K562 (cell line): ENCODE results near the gene TCOF1. TPM values are rescaled to one million over a fixed set of nuclear protein-coding genes. Genes with fewer than 3 reads are reported as not detected.

Experiments used
- ATAC-seq: fragments of 200-7000 bp; cut with Tn5 transposase; 3 replicates; pipeline ENCODE4 v1.9.1; 2020; ENCODE audit warnings: moderate library complexity
- BruUV-seq: library from RNA; stranded (reverse); fragments of 400-500 nt; replicated peaks from 2 replicates; lab custom pipeline; 2021; lab: Mats Ljungman, UMichigan
- CTCF ChIA-PET: fragments of 300-600 bp; formaldehyde crosslinking; extraction: SDS; loops from one replicate; lab custom pipeline; 2021; ENCODE audit warnings: low intra/inter-chr PET ratio; lab: Yijun Ruan, JAX
- POLR2A ChIA-PET: fragments of 300-600, 350-650 bp; sonication (Branson Sonifier 250); formaldehyde crosslinking; extraction: SDS; loops from one replicate; lab custom pipeline; 2021; ENCODE audit warnings: antibody characterized with exemption, inconsistent platforms; lab: Yijun Ruan, JAX
- DNase-seq, 4 experiments: peaks; one replicate each; pipeline versions ENCODE4 v3.0.0 to v3.0.0-alpha.2; 2011 to 2018; ENCODE audit warnings: low spot score in 3 of 4, mixed read lengths in 3 of 4; ENCODE audit errors: extremely low read depth in 1 of 4
- FAIRE-seq: peaks from 2 replicates; lab custom pipeline; 2011; peaks lifted over from hg19 to GRCh38; lab: Jason Lieb, UNC
- H2AFZ ChIP-seq: 2 replicates; pipeline ENCODE4 v1.6.0; 2011; ENCODE audit warnings: low read depth, low read length, control low read depth, inconsistent platforms
- H3K27ac ChIP-seq: fragments of 200-600 bp; 3 replicates; pipeline ENCODE4 v1.8.0; 2011; ENCODE audit warnings: low read depth, mild to moderate bottlenecking, control low read depth, inconsistent platforms, low read length, moderate library complexity, mixed read lengths; ENCODE audit errors: extremely low read depth
- H3K27me3 ChIP-seq, 2 experiments: fragments of 300-600 bp in 1 of 2; 2 replicates in 1 of 2; 3 replicates in 1 of 2; pipeline versions ENCODE4 v1.6.0 to v1.8.0; 2011; ENCODE audit warnings: inconsistent platforms in 2 of 2, low read length in 2 of 2, mild to moderate bottlenecking in 1 of 2, mixed read lengths in 1 of 2, moderate library complexity in 1 of 2; ENCODE audit not compliant: control insufficient read depth in 2 of 2, insufficient read depth in 2 of 2
- H3K36me3 ChIP-seq: fragments of 300-600 bp; 3 replicates; pipeline ENCODE4 v1.8.0; 2011; ENCODE audit warnings: mild to moderate bottlenecking, low read length, inconsistent platforms; ENCODE audit not compliant: control insufficient read depth, insufficient read depth
- H3K4me1 ChIP-seq, 2 experiments: fragments of 200-600 bp in 1 of 2; replicated peaks in 1 of 2; 2 replicates in 1 of 2; 3 replicates in 1 of 2; pipeline versions ENCODE4 v1.5.1 to v1.8.0; 2011; ENCODE audit warnings: inconsistent platforms in 2 of 2, low read length in 2 of 2, mild to moderate bottlenecking in 1 of 2, mixed read lengths in 1 of 2, moderate library complexity in 1 of 2; ENCODE audit not compliant: control insufficient read depth in 2 of 2, insufficient read depth in 2 of 2
- H3K4me2 ChIP-seq: 2 replicates; pipeline ENCODE4 v1.6.1; 2011; ENCODE audit warnings: low read length, control low read depth, inconsistent platforms, mixed read lengths; ENCODE audit not compliant: insufficient read depth
- H3K4me3 ChIP-seq: fragments of 200-600 bp; sonication (generic), shearing (Covaris generic); 2 replicates; pipeline ENCODE4 v1.5.1; 2016; ENCODE audit warnings: control low read depth, inconsistent platforms
- H3K79me2 ChIP-seq: fragments of 200-600 bp; 3 replicates; pipeline ENCODE4 v1.8.0; 2011; ENCODE audit warnings: low read length, inconsistent platforms; ENCODE audit not compliant: control insufficient read depth, insufficient read depth
- H3K9ac ChIP-seq, 2 experiments: 2 replicates each; pipeline versions ENCODE4 v1.6.0 to v1.6.1; 2011; ENCODE audit warnings: low read depth in 2 of 2, low read length in 2 of 2, control low read depth in 1 of 2, inconsistent platforms in 1 of 2, mild to moderate bottlenecking in 1 of 2, mixed read lengths in 1 of 2; ENCODE audit not compliant: insufficient read depth in 1 of 2
- H3K9me1 ChIP-seq: one replicate; pipeline ENCODE4 v1.6.0; 2011; ENCODE audit warnings: inconsistent platforms, mild to moderate bottlenecking, low read length, moderate library complexity; ENCODE audit not compliant: control insufficient read depth, insufficient read depth
- H3K9me3 ChIP-seq: replicated peaks from 2 replicates; pipeline ENCODE4 v1.5.1; 2011; ENCODE audit warnings: low read depth, low read length, inconsistent platforms; ENCODE audit not compliant: control insufficient read depth, insufficient read depth
- H4K20me1 ChIP-seq: replicated peaks from 2 replicates; pipeline ENCODE4 v1.6.1; 2011; ENCODE audit warnings: low read length, inconsistent platforms, mixed read lengths; ENCODE audit not compliant: control insufficient read depth, insufficient read depth
- CHD1 ChIP-seq: fragments of 200-600 bp; sonication (generic); IDR thresholded peaks from one replicate; pipeline ENCODE4 v1.6.1; 2012; ENCODE audit warnings: mild to moderate bottlenecking, moderate library complexity, low read length, inconsistent platforms
- E2F5 ChIP-seq: sonication (generic); formaldehyde crosslinking; IDR thresholded peaks from 2 replicates; pipeline ENCODE4 v1.8.0; 2022; ENCODE audit warnings: mild to moderate bottlenecking, missing genetic modification reagents
- EP300 ChIP-seq: IDR thresholded peaks from 2 replicates; pipeline ENCODE4 v1.6.1; 2012; ENCODE audit warnings: low read length, improper control_type of control experiment
- ETV5 ChIP-seq: sonication (generic); formaldehyde crosslinking; IDR thresholded peaks from 2 replicates; pipeline ENCODE4 v1.4.0; 2020; ENCODE audit warnings: low read depth, mild to moderate bottlenecking, missing genetic modification reagents
- FOXM1 ChIP-seq, 2 experiments: fragments of 450-650 bp in 1 of 2; sonication (generic) in 1 of 2; formaldehyde crosslinking in 1 of 2; IDR thresholded peaks; 2 replicates each; pipeline versions ENCODE4 v1.6.1 to v1.9.0; 2017 to 2022; ENCODE audit warnings: low read depth in 2 of 2, mild to moderate bottlenecking in 2 of 2, missing genetic modification reagents in 1 of 2, moderate library complexity in 1 of 2
- NRF1 ChIP-seq, 2 experiments: fragments of 450-650 bp; IDR thresholded peaks in 1 of 2; conservative IDR thresholded peaks in 1 of 2; 2 replicates each; pipeline ENCODE4 v1.6.1; 2014; ENCODE audit warnings: mild to moderate bottlenecking in 2 of 2
- SAP30 ChIP-seq: fragments of 200-600 bp; sonication (generic); IDR thresholded peaks from 2 replicates; pipeline ENCODE4 v1.6.1; 2012; ENCODE audit warnings: borderline replicate concordance, low read depth, mild to moderate bottlenecking, moderate library complexity, low read length, control low read depth, inconsistent platforms; ENCODE audit not compliant: insufficient read depth, poor library complexity, severe bottlenecking
- THAP7 ChIP-seq: fragments of 250-450 bp; sonication (Bioruptor Pico); IDR thresholded peaks from 2 replicates; pipeline ENCODE4 v1.5.0; 2021
- ZNF511 ChIP-seq: sonication (generic); formaldehyde crosslinking; IDR thresholded peaks from 2 replicates; pipeline ENCODE4 v1.8.0; 2022; ENCODE audit warnings: mild to moderate bottlenecking, missing genetic modification reagents
- ZNF518B ChIP-seq: fragments of 250-450 bp; sonication (Bioruptor Pico); IDR thresholded peaks from 2 replicates; pipeline ENCODE4 v1.5.0; 2021; ENCODE audit warnings: mild to moderate bottlenecking, moderate library complexity
- WGBS: fragments of 100-300 bp; shearing (Covaris generic); methylation state at CpG from one replicate; pipeline ENCODE4 v1.1.6; 2016; ENCODE audit warnings: low coverage, mixed read lengths; ENCODE audit not compliant: insufficient coverage; ENCODE audit errors: missing lambda C conversion rate; 5-methylcytosine and 5-hydroxymethylcytosine counted together
- in situ Hi-C: fragments of 300-500 bp; cut with MboI; formaldehyde crosslinking; loops from 4 replicates; pipeline ENCODE4 v1.15.0; 2018; ENCODE audit warnings: inconsistent platforms, mixed read lengths
- intact Hi-C: fragments of 100-400 bp; cut with micrococcal nuclease; formaldehyde crosslinking; loops from 2 replicates; pipeline ENCODE4 v1.14.2; 2022
- polyA plus RNA-seq, 8 experiments: library from polyadenylated mRNA; depleted of rRNA in 4 of 8; stranded (reverse) in 5 of 8; unstranded in 3 of 8; fragments of >200 nt; fragmentation: Nextera tagmentation in 2 of 8; fragmentation: Illumina TruSeq in 1 of 8; extraction: Ambion mirVana in 2 of 8; extraction: Trizol in 1 of 8; gene quantifications; 2 replicates each; pipeline versions ENCODE4 v1.2.1 to v1.2.3, GENCODE V29; 2011 to 2014; ENCODE audit warnings: inconsistent platforms in 1 of 8, missing spikeins in 1 of 8
- total RNA-seq, 7 experiments: library from RNA; depleted of rRNA in 6 of 7; stranded (reverse); fragments of >200 nt in 6 of 7; fragmentation: Illumina TruSeq in 2 of 7; extraction: Trizol in 2 of 7; gene quantifications; 2 replicates each; pipeline versions ENCODE4 v1.2.1 to v1.2.3, GENCODE V29; 2011 to 2021; ENCODE audit warnings: low replicate concordance in 1 of 7

Gene TCOF1
- total and polyA plus RNA-seq, 9 of the 15 experiments (the other 6 are each of a cell fraction or from before 2014, with no cell fraction given) = 9.8 to 134 (median 61.7) TPM

GRCh38 chr5:150448952-150449516 is 91.5 kb downstream of the TCOF1 start:
- peak overlapping the region; percentile 97 to 98 for H3K9ac ChIP-seq
- peak overlapping the region; percentile 95 for H3K4me2 ChIP-seq
- peak; percentile 73 for ATAC-seq
- no peaks in the 10 kb centered on the region for H3K27me3 ChIP-seq
- peak; percentile 44; the same call in 1 of the 2 replicates for TF ChIP-seq E2F5 (CRISPR knock-in tag)
- TF ChIP-seq SAP30 = peak; percentile 58
- peak; percentile 72 for TF ChIP-seq CHD1
- TF ChIP-seq NRF1 (conservative IDR thresholded peaks at IDR 0.05 in 1 of 2, IDR thresholded peaks at IDR 0.05 in 1 of 2) = 0 out of 4 replicates have a peak, but pooled peaks of 1 of the 2 experiments have one; percentile 19
- TF ChIP-seq EP300 = no peak
- TF ChIP-seq ZNF511 (CRISPR knock-in tag) = peak; percentile 44; the same call in 1 of the 2 replicates
- TF ChIP-seq FOXM1 (IDR thresholded peaks at IDR 0.05; ENCODE audit: low read depth) = no peak
- TF ChIP-seq FOXM1 (CRISPR knock-in tag; IDR thresholded peaks at IDR 0.05; ENCODE audit: low read depth) = peak; percentile 57
- TF ChIP-seq THAP7 (CRISPR knock-in tag) = 0 out of 2 replicates have a peak, but pooled peaks have one; percentile 11
- 0 out of 2 replicates have a peak, but pooled peaks have one; percentile 4 for TF ChIP-seq ETV5 (CRISPR knock-in tag)
- TF ChIP-seq ZNF518B (CRISPR knock-in tag) = no peak
- peak in 2 of 4 experiments; percentile 31 to 33 for DNase-seq
- H3K27ac ChIP-seq = peak overlapping the region; percentile 100
- H3K79me2 ChIP-seq = peaks cover 40% of the 10 kb centered on the region
- no peaks in the 10 kb centered on the region for H3K9me1 ChIP-seq
- H2AFZ ChIP-seq = peak overlapping the region; percentile 100
- peaks cover 31% of the 10 kb centered on the region for H4K20me1 ChIP-seq
- FAIRE-seq = no peak
- in situ Hi-C loops (no loop called here), intact Hi-C loops (no loop called here)
- BruUV-seq = TSS peak; percentile 64
- ChIA-PET CTCF (interaction anchor here (0.6 to 1.7 kb wide), 2 partner anchors 52 to 96 kb away, joined by 4 to 5 read pairs; no protein-coding TSS in a partner anchor), POLR2A (interaction anchor here (0.5 to 1.5 kb wide), 15 partner anchors 8 to 760 kb away, joined by 3 to 8 read pairs (median 3); partner anchors contain the start of gene SMIM3)
- peaks cover 8 to 11% of the 10 kb centered on the region in 2 experiments; a peak in 4 of 5 replicates for H3K4me1 ChIP-seq
- no peaks in the 10 kb centered on the region for H3K9me3 ChIP-seq
- H3K4me3 ChIP-seq = peak overlapping the region; percentile 87
- peaks cover 55% of the 10 kb centered on the region for H3K36me3 ChIP-seq
- 0% methylated on average over 31 of the region's 31 CpGs for WGBS
